GM23248 (cell line): Measurements from ENCODE around the gene REXO1. TPM values are rescaled to one million over a fixed set of nuclear protein-coding genes. Genes with fewer than 3 reads are reported as not detected.

Experiments used
- DNase-seq: peaks from one replicate; pipeline ENCODE4 v3.0.0-alpha.2; 2015
- H2AFZ ChIP-seq: fragments of 200-600 bp; sonication (generic); 2 replicates; pipeline ENCODE4 v1.6.1; 2016; ENCODE audit warnings: antibody characterized with exemption
- H3F3A ChIP-seq: fragments of 200-600 bp; sonication (generic); 2 replicates; pipeline ENCODE4 v1.6.1; 2016; ENCODE audit warnings: mild to moderate bottlenecking, antibody characterized with exemption, mixed run types; ENCODE audit not compliant: insufficient read depth
- H3K27ac ChIP-seq: fragments of 200-600 bp; sonication (generic); 2 replicates; pipeline ENCODE4 v1.5.1; 2016; ENCODE audit warnings: mild to moderate bottlenecking
- H3K27me3 ChIP-seq: fragments of 200-600 bp; sonication (generic); replicated peaks from 2 replicates; pipeline ENCODE4 v1.6.1; 2016; ENCODE audit warnings: mild to moderate bottlenecking; ENCODE audit not compliant: insufficient read depth
- H3K36me3 ChIP-seq: fragments of 200-600 bp; sonication (generic); 2 replicates; pipeline ENCODE4 v1.6.1; 2016; ENCODE audit warnings: low read depth, mild to moderate bottlenecking
- H3K4me1 ChIP-seq: fragments of 200-600 bp; sonication (generic); 2 replicates; pipeline ENCODE4 v1.6.1; 2016; ENCODE audit warnings: mild to moderate bottlenecking; ENCODE audit not compliant: insufficient read depth
- H3K4me2 ChIP-seq: fragments of 200-600 bp; sonication (generic); one replicate; pipeline ENCODE4 v1.6.1; 2016; ENCODE audit warnings: mild to moderate bottlenecking; ENCODE audit not compliant: unreplicated experiment
- H3K4me3 ChIP-seq: fragments of 200-600 bp; sonication (generic); 2 replicates; pipeline ENCODE4 v1.5.1; 2016; ENCODE audit warnings: mild to moderate bottlenecking
- H3K79me2 ChIP-seq: fragments of 200-600 bp; sonication (generic); 2 replicates; pipeline ENCODE4 v1.6.1; 2016; ENCODE audit warnings: mild to moderate bottlenecking; ENCODE audit not compliant: insufficient read depth
- H3K9ac ChIP-seq: fragments of 200-600 bp; sonication (generic); 2 replicates; pipeline ENCODE4 v1.6.1; 2016; ENCODE audit warnings: mild to moderate bottlenecking
- H3K9me2 ChIP-seq: fragments of 200-600 bp; sonication (generic); 2 replicates; pipeline ENCODE4 v1.6.1; 2016; ENCODE audit warnings: mixed run types, mild to moderate bottlenecking, moderate library complexity; ENCODE audit not compliant: insufficient read depth
- H3K9me3 ChIP-seq: fragments of 200-600 bp; sonication (generic); one replicate; pipeline ENCODE4 v1.6.1; 2017; ENCODE audit warnings: low read depth
- H4K20me1 ChIP-seq: fragments of 200-600 bp; sonication (generic); 2 replicates; pipeline ENCODE4 v1.6.0; 2016; ENCODE audit not compliant: insufficient read depth
- EZH2 ChIP-seq: fragments of 200-600 bp; sonication (generic); IDR thresholded peaks from 2 replicates; pipeline ENCODE4 v1.6.1; 2018; ENCODE audit warnings: antibody characterized with exemption, mild to moderate bottlenecking; ENCODE audit not compliant: insufficient read depth, poor library complexity, severe bottlenecking
- EZH2phosphoT487 ChIP-seq: fragments of 200-600 bp; sonication (generic); IDR thresholded peaks from 2 replicates; pipeline ENCODE4 v1.6.1; 2018; ENCODE audit warnings: antibody characterized with exemption, moderate library complexity, mild to moderate bottlenecking, low read depth; ENCODE audit not compliant: insufficient read depth
- WGBS, 2 experiments: methylation state at CpG; one replicate each; pipeline ENCODE4 v1.1.6; 2015 to 2017; ENCODE audit warnings: low lambda C conversion rate in 2 of 2, low coverage in 1 of 2; ENCODE audit errors: missing lambda C conversion rate in 2 of 2; 5-methylcytosine and 5-hydroxymethylcytosine counted together
- in situ Hi-C: fragments of 300-500 bp; cut with MboI; formaldehyde crosslinking; loops from 2 replicates; pipeline ENCODE4 v1.15.0; 2020
- polyA plus RNA-seq: library from polyadenylated mRNA; unstranded; fragments of >200 nt; fragmentation: Nextera tagmentation; extraction: Ambion mirVana; gene quantifications from 2 replicates; pipeline ENCODE4 v1.2.1, GENCODE V29; 2016
- total RNA-seq: library from RNA; depleted of rRNA; stranded (reverse); fragments of >200 nt; shearing (Covaris generic); gene quantifications from 2 replicates; pipeline ENCODE4 v1.2.3, GENCODE V29; 2014

Gene REXO1
- total and polyA plus RNA-seq, 2 experiments from 2014 or later = 4.9 to 5.2 TPM

- Histone ChIP-seq H3K4me3 (peak overlapping the region; percentile 91), H3K9ac (peak overlapping the region; percentile 90), H3K4me2 (peak overlapping the region; percentile 87), H3K27me3 (no peaks in the 10 kb centered on the region), H2AFZ (no peak overlapping the region), H3K27ac (peak overlapping the region; percentile 72), H3K79me2 (peaks cover 65% of the 10 kb centered on the region), H3K9me3 (no peaks in the 10 kb centered on the region), H3K9me2 (no peaks in the 10 kb centered on the region), H3K36me3 (no peaks in the 10 kb centered on the region), H3F3A (no peaks in the 10 kb centered on the region), H4K20me1 (no peaks in the 10 kb centered on the region), H3K4me1 (peaks cover 16% of the 10 kb centered on the region)
- no peak for TF ChIP-seq EZH2phosphoT487
- TF ChIP-seq EZH2 = no peak
- in situ Hi-C loops = no loop called here
- 2% methylated on average over 21 of the region's 21 CpGs for WGBS, 2 experiments
- DNase-seq = no peak
Measured at GRCh38 chr19:1862068-1862423, 13.8 kb upstream of the REXO1 start.

GRCh38 chr19:1861599-1862031 lies 13.3 kb upstream of the REXO1 start:
- no peaks in the 10 kb centered on the region for H3K36me3 ChIP-seq
- H3K9me3 ChIP-seq = no peaks in the 10 kb centered on the region
- peak; percentile 71 for DNase-seq
- no peaks in the 10 kb centered on the region for H4K20me1 ChIP-seq
- no peaks in the 10 kb centered on the region for H3F3A ChIP-seq
- H3K9ac ChIP-seq = peak overlapping the region; percentile 90
- H3K4me1 ChIP-seq = peaks cover 17% of the 10 kb centered on the region
- H3K79me2 ChIP-seq = peaks cover 65% of the 10 kb centered on the region
- H3K4me2 ChIP-seq = peak overlapping the region; percentile 87
- H3K9me2 ChIP-seq = no peaks in the 10 kb centered on the region
- H2AFZ ChIP-seq = no peak overlapping the region
- WGBS, 2 experiments = 18 to 22% methylated on average over 20 to 23 of the region's 23 CpGs
- in situ Hi-C loops = no loop called here
- peak overlapping the region; percentile 72 for H3K27ac ChIP-seq
- no peaks in the 10 kb centered on the region for H3K27me3 ChIP-seq
- peak overlapping the region; percentile 91 for H3K4me3 ChIP-seq
- TF ChIP-seq EZH2phosphoT487 (no peak), EZH2 (no peak)

- no peak for TF ChIP-seq EZH2phosphoT487
- no peak for TF ChIP-seq EZH2
- no peaks in the 10 kb centered on the region for H3K36me3 ChIP-seq
- H2AFZ ChIP-seq = no peak overlapping the region
- peak overlapping the region; percentile 91 for H3K4me3 ChIP-seq
- H3K9ac ChIP-seq = peak overlapping the region; percentile 90
- peaks cover 4% of the 10 kb centered on the region; the same call in 1 of the 2 replicates for H3F3A ChIP-seq
- H3K27me3 ChIP-seq = no peaks in the 10 kb centered on the region
- H3K79me2 ChIP-seq = peaks cover 71% of the 10 kb centered on the region
- in situ Hi-C loops = no loop called here
- no peaks in the 10 kb centered on the region for H4K20me1 ChIP-seq
- H3K9me3 ChIP-seq = no peaks in the 10 kb centered on the region
- WGBS, 2 experiments = 43 to 46% methylated on average over 23 to 28 of the region's 28 CpGs
- H3K9me2 ChIP-seq = no peaks in the 10 kb centered on the region
- H3K27ac ChIP-seq = peak overlapping the region; percentile 72
- no peak for DNase-seq
- H3K4me1 ChIP-seq = peaks cover 23% of the 10 kb centered on the region
- peak overlapping the region; percentile 87 for H3K4me2 ChIP-seq
Measured at GRCh38 chr19:1860821-1861598, 12.7 kb upstream of the REXO1 start.

- H2AFZ ChIP-seq = no peak overlapping the region
- peaks cover 28% of the 10 kb centered on the region for H3K4me1 ChIP-seq
- DNase-seq = peak; percentile 96
- peak overlapping the region; percentile 72 for H3K27ac ChIP-seq
- H3K79me2 ChIP-seq = peaks cover 77% of the 10 kb centered on the region
- TF ChIP-seq EZH2 (no peak), EZH2phosphoT487 (no peak)
- no peaks in the 10 kb centered on the region for H3K9me3 ChIP-seq
- in situ Hi-C loops = no loop called here
- no peaks in the 10 kb centered on the region for H4K20me1 ChIP-seq
- WGBS, 2 experiments = 4% methylated on average over 19 to 29 of the region's 32 CpGs
- peaks cover 9% of the 10 kb centered on the region; the same call in 1 of the 2 replicates for H3F3A ChIP-seq
- no peaks in the 10 kb centered on the region for H3K36me3 ChIP-seq
- H3K9ac ChIP-seq = peak overlapping the region; percentile 90
- no peaks in the 10 kb centered on the region for H3K9me2 ChIP-seq
- peak overlapping the region; percentile 87 for H3K4me2 ChIP-seq
- H3K4me3 ChIP-seq = peak overlapping the region; percentile 91
- H3K27me3 ChIP-seq = no peaks in the 10 kb centered on the region
Measured at GRCh38 chr19:1860042-1860775, 11.9 kb upstream of the REXO1 start.
